ENCODE data around the gene INSL3.

GRCh38 chr19:17866312-17866963 is 45.1 kb upstream of the INSL3 start:
- TF ChIP-seq ZSCAN22 (CRISPR knock-in tag; IDR thresholded peaks at IDR 0.05) (no peak), ZBTB33 (CRISPR knock-in tag; IDR thresholded peaks at IDR 0.05) (no peak), POLR2AphosphoS5 (IDR thresholded peaks at IDR 0.05; ENCODE audit: low read depth, low read length) (no peak), SIN3A (IDR thresholded peaks at IDR 0.05; ENCODE audit: borderline replicate concordance, low read depth, low read length) (no peak), ZNF18 (CRISPR knock-in tag; IDR thresholded peaks at IDR 0.05; ENCODE audit: insufficient replicate concordance) (no peak), ARID3A (IDR thresholded peaks at IDR 0.05; ENCODE audit: low read depth, low read length) (no peak), POLR2A (IDR thresholded peaks at IDR 0.05; ENCODE audit: insufficient read depth in 1 of 2, low read depth in 2 of 2, low read length in 2 of 2) (no peak), ZNF766 (CRISPR knock-in tag; IDR thresholded peaks at IDR 0.05; ENCODE audit: borderline replicate concordance) (no peak)
